Urothelium cell line (cell line): ENCODE measurements around the gene HMG20A.
"Not testable (repeated sequence)": the region's sequence is repeated elsewhere in the genome, so short reads cannot be mapped to it uniquely, and the experiment has no call there.

Experiments used
- DNase-seq: peaks from one replicate; pipeline ENCODE4 v3.0.0; 2011; ENCODE audit warnings: low spot score, mixed read lengths
- FAIRE-seq: peaks from 2 replicates; lab custom pipeline; 2011; peaks lifted over from hg19 to GRCh38; lab: Jason Lieb, UNC

HMG20A gene

DNA sequence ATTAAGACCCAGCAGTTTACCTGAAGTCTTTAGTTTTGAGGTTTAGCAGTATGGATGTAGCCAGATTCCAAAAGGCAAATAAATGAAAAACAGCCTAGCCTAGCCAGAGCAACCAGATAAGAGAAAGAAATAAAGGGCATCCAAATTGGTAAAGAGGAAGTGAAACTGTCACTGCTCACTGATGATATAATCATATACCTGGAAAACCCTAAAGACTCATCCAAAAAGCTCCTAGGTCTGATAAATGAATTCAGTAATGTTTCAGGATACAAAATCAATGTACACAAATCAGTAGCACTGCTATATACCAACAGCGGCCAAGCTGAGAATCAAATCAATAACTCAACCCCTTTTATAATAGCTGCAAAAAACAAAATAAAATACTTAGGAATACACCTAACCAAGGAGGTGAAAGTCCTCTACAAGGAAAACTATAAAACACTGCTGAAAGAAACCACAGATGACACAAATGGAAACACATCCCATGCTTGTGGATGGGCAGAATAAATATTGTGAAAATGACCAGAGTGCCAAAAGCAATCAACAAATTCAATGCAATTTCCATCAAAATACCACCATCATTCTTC, 14.4 kb upstream of the HMG20A start:
- not testable (repeated sequence) for FAIRE-seq, DNase-seq

DNA sequence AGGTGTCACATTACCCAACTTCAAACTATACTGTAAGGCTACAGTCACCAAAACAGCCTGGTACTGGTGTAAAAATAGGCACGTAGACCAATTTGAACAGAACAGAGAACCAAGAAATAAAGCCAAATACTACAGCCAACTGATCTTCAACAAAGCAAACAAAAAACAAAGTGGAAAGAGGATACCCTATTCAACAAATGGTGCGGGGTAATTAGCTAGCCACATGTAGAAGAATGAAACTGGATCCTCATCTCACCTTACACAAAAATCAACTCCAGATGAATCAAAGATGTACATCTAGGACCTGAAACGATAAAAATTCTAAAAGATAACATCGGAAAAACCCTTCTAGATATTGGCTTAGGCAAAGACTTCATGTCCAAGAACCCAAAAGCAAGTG, 13.8 kb upstream of the HMG20A start:
- DNase-seq (no peak), FAIRE-seq (no peak)

DNA sequence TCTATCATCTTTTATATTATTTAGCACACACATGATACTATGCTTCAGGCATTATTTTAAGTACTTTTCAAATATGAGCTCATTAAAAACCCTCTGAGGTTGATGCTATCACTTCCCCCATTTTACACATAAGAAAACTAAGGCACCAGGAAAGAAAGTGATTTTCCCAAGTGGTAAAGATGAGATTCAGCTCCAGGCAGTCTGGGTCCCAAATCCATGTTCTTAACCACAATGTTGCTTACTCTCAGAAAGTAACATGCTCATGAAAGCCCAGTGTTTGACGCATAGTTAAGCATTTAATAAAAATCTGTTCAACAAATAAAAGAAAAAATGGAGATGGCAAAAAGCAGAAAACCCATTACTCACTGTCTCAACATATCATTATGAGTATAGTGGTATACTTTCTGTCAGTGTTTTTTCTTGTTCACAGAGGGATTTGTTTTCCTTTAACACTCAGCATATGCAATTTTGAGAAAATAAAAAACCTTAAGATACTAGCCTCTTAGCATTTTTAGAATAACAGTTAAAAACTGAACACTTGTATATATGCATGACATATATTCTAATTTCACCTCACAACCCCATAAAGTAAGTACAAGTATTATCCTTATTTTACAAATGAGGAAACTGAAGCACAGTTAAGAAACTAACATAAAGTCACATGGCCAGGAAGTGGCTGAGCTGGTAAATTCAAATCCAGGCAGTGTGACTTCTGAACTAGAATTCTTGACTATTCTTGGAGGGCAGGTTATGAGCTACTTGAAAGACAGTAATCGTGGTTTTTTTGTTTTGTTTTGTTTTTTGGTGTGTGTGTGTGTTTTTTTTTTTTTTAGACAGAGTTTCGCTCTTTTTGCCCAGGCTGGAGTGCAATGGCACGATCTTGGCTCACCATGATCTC, 11.2 kb upstream of the HMG20A start:
- no peak for DNase-seq

DNA sequence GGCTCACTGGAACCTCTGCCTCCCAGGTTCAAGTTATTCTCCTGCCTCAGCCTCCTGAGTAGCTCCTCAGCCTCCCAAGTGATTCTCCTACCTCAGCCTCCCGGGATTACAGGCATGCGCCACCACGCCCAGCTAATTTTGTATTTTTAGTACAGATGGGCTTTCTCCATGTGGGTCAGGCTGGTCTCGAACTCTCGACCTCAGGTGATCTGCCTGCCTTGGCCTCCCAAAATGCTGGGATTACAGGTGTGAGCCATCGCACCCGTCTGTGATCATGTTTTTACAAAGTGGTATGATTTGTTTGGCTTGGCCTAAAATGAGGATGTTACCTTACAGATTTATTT, 10.6 kb upstream of the HMG20A start:
- not testable (repeated sequence) for FAIRE-seq, DNase-seq

More for the DNA sequence above, 11.2 kb upstream of the HMG20A start:
- no peak for FAIRE-seq

DNA sequence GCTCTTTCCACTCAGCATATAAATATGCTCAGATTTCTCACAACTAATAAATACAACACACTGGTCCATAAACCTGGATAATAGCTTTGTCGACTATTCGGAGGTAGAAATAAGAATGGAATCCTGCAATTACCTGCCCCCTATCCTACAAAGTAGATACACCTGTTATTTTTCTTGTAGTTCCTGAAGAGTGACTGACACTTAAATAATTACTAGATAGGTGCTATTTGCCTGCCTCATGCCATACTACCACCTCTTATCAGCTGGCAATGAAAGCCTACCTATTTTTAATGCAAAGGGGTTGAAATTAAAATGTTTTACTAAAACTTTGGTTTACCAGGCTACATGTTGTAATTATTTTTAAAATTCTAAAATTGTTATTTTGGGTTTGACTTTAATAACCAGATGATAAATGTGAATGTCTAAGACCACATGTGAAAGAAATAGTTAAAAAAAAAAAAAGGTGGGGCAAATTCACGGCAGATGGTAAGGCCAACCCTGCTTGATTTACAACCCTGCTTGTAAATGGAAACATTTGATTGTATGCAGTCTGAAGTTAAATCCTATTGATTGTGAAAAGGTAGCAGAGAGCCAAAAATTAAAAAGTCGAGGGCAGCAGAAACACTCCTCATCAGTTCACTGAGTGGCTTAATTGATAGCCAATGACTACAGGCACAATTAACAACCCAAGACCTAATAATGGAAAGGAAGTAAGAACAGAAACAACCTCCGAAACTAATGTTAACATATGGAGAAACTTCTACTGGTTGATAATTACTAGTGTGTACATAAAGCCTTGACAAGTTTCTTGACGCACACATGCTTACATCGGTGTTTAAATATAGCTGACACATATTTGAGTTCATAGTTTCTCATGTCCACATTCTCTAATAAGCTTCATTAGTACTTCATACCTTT, 9.7 kb upstream of the HMG20A start:
- DNase-seq (no peak), FAIRE-seq (no peak)

DNA sequence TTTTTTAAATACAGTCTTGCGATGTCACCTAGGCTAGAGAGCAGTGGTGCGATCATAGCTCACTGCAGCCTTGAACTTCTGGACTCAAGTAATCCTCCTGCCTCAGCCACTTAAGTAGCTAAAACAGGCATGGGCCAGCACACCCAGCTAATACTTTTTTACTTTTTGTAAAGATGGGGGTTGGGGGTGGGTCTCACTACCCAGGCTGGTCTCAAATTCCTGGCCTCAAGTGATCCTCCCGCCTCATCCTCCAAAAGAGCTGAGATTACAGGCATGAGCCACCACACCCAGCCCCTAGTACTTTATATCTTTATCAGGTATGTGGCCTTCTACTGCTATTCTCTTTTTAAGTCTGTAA, 9.1 kb upstream of the HMG20A start:
- no peak for DNase-seq
- FAIRE-seq, result no peak

DNA sequence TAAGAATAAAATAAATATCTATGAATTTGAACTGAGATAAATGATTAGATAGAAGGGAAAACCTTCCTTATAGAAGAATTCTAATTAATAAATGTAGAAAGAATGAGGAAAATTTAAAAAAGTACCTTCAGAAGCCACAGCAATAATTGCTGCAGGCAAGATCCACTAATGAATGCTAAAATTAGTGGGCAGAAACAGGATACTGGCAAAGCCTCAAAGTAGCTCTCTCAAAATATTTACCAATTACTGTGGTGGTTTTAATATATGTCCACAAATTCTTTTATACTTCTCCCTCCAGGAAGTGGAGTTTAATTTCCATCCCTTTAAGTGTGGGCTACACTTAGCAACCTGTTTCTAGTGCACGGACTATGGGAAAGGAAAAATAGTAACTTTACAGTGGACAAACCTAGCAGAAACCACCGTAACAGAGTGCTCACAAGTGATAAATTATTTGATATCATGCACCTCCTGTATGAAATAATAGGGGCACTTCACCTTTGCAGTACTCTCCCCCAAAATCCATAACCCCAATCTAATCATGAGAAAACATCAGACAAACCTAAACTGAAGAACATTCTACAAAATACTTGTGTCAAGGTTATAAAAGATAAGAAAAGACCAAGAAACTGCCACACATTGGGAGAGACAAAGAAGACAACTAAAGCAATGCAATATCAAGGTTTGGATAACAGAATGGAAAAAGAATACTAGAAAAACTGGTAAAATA, 7.6 kb upstream of the HMG20A start:
- no peak for FAIRE-seq
- no peak for DNase-seq

DNA sequence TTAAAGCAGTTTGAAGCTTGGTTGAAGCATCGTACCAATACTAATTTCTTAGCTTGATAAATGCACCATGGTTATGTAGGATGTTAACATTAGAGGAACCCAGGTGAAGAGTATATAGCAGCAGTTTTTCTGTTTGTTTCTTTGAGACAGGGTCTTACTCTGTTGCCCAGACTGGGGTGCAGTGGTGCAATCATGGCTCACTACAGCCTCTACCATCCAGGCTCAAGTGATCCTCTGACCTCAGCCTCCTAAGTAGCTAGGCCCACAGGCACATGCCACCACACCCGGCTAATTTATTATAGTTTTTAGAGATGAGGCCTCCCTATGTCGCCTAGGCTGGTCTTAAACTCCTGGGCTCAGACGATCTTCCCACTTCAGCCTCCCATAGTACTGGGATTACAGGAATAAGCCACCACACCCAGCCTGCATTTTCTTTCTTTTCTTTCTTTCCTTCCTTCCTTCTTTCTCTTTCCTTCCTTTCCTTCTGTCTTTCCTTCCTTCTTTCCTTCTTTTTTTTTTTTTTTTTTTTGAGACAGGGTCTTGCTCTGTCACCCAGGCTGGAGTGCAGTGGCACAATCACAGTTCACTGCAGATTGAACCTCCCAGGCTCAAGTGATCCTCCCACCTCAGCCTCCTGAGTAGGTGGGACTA, 6.9 kb upstream of the HMG20A start:
- FAIRE-seq (no peak), DNase-seq (no peak)

DNA sequence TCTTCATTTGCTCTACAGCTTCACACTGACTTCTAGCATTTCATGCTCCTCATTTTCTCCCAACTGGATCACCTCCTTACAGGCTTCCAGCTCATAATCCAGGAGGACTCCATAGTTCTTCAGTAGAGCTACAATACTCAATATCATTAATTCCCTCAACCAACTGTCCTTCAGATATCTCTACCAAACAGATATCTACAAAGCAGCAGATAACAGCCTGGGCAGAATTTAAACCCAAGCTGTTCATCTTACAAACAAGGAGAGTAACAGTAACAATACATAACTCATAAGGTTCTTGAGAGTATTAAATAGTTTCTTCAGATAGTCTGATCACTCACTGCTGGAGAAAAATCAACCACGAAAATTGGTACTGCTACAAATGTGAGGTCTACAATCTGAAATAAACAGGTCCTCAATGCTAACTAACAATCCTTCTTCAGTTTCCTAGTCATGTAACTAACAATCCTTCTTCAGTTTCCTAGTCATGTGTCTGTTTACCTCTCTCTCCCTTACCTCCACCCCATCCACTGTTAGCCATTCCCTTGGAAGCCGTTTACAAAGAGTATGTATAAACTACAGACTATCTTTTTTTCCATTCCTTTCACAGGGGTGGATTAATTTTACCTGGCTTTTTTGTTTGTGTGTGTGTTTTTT, 5.8 kb upstream of the HMG20A start:
- FAIRE-seq (no peak), DNase-seq (no peak)

DNA sequence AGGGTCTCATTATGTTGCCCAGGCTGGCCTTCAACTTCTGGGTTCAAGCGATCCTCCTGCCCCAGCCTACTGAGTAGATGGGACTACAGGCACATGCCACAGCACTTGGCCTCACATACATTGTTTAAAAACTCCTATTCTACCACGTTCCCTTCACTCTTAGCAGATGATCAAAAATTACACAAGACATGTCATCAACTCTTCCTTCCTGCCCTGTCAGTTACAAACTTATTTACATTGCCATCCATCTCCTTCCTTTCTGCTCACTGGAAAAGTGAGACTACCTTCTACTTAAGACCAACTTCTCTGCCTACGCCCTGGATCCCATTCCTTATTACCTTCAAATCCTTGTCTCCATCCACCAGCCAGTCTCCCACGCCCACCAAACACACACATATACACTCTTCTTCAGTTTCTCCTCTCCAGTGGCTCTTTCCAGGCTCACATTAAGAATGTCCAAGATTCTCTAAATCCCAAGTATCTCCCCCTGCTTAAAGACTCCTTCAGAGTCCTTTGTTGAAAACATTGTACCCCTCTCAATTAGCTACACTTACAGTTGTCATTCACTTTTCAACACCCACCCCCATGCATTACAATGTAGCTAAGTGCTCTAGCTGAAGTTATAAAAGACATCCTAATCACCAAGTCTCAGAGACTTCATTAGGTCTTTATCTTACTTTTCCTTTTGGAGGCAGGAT, 5.1 kb upstream of the HMG20A start:
- DNase-seq (no peak), FAIRE-seq (no peak)

DNA sequence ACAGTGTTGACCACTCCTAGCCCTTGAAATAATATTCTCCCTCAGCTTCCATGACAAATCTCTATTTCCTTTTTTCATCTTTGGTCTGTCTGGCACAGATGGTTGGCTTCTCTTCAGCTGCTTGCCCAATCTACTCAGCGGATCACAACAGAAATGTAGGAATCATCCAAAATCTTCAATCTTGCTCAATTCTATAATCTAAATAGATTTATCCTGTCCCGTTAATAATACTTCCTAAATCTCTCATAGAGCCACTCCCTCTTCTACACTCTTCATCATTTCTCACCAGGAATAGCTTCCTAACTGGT, 4.6 kb upstream of the HMG20A start:
- DNase-seq (no peak), FAIRE-seq (no peak)

DNA sequence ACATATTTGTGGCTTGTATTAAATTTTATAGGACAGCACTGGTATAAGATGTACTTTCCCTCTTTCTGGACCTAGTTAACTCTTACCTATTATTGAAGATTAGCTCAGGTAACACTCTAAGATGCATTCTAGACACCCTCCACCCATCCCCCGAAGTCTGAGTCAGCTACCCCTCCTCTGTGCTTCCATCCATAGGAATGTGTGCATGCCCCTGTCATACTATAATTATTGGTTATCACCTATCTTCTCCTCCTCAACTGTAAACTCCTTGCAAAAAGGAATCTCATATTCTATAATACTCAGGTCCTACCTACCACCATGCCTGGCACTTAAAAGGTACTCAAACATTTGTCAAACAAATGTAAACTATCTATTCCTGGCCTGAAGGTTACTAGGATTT, 3.7 kb upstream of the HMG20A start:
- DNase-seq (peak; percentile 8), FAIRE-seq (no peak)

DNA sequence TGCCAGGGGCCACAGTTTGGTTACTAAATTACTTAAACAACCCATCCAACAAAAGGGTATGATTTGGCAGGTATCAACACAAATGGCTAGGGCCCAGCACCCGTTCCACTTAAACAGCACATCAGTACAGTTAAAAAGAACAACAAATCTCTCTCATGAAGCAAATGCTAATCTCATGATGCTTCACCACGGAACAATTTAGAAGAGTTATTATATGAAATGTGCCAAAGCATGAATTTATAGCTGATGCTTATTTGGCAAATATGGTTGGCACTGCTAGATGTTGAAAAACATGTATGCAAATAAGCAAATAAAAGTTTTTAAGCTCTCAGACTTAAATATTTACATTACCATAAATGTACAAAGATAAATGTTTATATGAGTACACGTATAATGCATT, 3.1 kb upstream of the HMG20A start:
- FAIRE-seq (no peak), DNase-seq (no peak)

DNA sequence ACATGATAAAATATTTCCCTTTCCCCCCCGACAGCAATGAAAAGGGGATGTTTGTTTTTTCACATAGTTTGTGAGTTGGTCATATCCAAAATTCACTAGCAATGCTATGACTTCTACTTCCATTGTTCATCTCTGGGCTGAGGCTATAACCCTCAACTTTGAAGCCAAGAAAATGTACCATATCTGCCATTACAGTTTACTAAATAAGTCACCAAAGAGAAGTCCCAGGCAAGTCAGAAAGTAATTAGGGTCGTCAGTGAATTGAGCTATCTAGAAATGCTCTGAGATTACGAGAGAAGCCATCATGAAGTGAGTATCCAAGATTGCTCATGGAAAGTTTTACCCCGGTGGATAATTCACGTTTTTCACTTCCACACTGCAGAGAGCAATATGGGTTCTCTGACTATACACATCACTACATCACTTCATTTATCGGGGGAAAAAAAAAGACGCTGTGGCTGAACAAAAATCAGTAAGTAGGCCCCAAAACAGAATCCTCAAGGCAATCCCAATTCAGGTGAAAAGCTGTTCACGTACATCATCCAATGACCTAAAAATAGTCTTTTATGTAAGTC, 2.2 kb upstream of the HMG20A start:
- DNase-seq (peak; percentile 11), FAIRE-seq (no peak)

DNA sequence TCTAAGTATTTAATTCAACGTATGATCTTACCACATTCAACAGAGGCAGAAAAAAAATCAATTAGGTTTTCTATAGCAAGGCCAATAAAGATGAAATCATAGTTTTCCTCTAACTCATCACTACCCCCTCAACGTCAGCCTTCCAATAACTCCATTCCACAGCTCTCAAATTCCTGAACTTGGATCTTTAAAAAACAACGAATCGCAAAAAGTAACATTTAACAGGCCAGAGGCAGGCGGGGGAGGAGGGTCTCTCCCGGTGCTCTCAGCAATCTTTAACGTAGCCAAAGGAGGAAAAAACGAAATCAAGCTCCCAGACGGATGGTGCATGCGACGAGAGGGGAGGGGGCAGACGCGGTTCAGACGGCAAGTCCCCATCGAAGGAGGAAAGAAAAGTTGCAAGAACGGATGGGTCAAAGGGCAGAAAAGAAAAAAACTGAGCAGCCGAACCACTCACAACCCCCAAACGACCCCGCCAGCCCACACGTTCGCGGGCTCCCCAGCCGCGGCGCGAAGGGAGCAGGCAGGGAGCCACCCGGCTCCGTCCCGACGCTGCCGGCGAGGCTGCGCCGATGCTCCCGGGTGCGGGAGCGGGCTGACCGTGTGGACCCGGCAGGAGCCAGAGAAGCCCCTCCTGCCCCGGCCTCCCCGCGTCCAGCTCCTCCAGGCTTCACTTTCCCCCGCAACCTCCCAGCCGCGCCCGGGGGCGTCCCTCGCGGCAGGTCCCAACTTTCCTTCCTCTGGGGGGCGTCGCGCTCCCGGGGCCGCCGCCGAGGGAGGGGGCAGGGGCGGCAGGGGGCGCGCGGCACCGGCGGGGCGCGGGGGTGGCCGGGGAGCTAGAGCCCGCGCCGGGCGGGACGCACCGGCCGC, 1.5 kb upstream of the HMG20A start:
- no peak for FAIRE-seq
- DNase-seq, result peak; percentile 51

DNA sequence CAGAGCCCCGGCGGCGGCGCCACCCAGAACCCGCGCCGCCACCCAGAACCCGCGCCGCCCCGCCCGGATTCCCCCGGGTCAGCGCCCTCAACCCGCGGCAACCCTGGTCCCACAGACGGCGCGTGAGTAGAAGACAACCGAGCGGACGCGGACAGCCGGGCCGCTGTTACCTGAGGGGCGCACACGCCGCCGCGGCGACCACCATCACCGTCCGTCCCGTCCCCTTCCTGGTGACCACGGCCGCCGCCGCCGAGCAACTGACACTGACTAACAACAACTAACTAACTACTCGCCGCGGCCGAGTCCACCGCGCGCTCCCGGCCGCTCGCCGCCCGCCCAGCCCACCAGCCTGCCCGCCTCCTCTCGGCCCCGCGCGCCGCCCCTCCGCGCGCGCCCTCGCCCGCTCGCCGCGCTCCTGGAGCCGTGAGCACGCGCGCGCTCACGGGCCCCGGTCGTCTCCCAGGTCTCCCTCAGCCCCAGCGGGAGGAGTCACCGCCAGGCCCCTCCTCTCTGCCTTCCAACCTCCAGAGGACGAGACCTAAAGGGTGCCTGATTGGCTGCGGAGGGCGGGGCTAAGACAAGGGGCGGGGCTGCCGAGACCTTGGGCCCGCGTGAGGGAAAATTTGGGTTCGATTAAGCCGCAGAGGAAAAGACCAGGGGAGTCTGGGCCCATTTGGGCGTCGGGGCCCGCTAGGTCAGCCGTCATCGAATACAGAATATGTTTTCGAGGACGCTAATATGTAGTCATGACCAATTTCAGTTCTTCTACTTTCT, 665 bp upstream of the HMG20A start, which contains the start of gene PEAK1:
Gene PEAK1 (minus strand): TSS at position 269 of the 774 bp plus-strand sequence. CDS start 238,178 bp downstream, outside the sequence.
- peak; percentile 99 for DNase-seq
- peak; percentile 81 for FAIRE-seq

DNA sequence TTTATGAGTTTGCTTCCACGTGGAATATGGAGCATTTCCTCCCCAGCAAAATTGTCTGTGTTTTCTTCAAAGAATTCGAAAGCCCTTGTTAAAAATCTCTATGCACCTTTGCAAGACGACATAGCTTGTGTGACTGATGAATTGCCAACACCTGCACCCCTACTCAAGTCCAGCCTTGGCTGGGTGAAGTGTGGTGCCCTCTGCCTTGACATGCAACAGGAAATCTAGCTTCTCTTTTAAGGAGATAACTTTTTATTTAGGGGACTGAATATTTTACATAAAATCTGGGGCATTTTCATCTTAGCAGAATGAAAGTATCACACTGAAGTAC, 647 bp downstream of the HMG20A start:
- FAIRE-seq, result no peak

More for the DNA sequence above, 647 bp downstream of the HMG20A start:
- peak; percentile 4 for DNase-seq
